HG02973 (cell line): ENCODE measurements around the gene KIRREL3.
A peak's percentile ranks its signal among the peaks of the same experiment; 100 is the strongest.

Experiments used
- ATAC-seq: cut with Tn5 transposase; IDR thresholded peaks from one replicate; pipeline ENCODE4 v1.9.1; 2021; ENCODE audit warnings: moderate library complexity; ENCODE audit not compliant: unreplicated experiment

The KIRREL3 gene

GRCh38 chr11:126433244-126433846, 567.2 kb downstream of the KIRREL3 start:
- no peak for ATAC-seq

- ATAC-seq: no peak
Measured at GRCh38 chr11:126432525-126432924, 568.0 kb downstream of the KIRREL3 start.

GRCh38 chr11:126432065-126432461, 568.5 kb downstream of the KIRREL3 start:
- no peak for ATAC-seq

GRCh38 chr11:126431401-126432064, 569.0 kb downstream of the KIRREL3 start:
- no peak for ATAC-seq

GRCh38 chr11:126430581-126431335, 569.8 kb downstream of the KIRREL3 start:
- no peak for ATAC-seq

GRCh38 chr11:126426820-126427749, 573.5 kb downstream of the KIRREL3 start:
- no peak for ATAC-seq

GRCh38 chr11:126426106-126426505, 574.5 kb downstream of the KIRREL3 start:
- ATAC-seq: no peak

- no peak for ATAC-seq
Measured at GRCh38 chr11:126424471-126425039, 576.0 kb downstream of the KIRREL3 start.

- no peak for ATAC-seq
Measured at GRCh38 chr11:126423743-126424142, 576.8 kb downstream of the KIRREL3 start.

- no peak for ATAC-seq
Measured at GRCh38 chr11:126423154-126423553, 577.4 kb downstream of the KIRREL3 start.

- ATAC-seq: no peak
Measured at GRCh38 chr11:126422446-126422845, 578.1 kb downstream of the KIRREL3 start.

- ATAC-seq: no peak
Measured at GRCh38 chr11:126421271-126421671, 579.3 kb downstream of the KIRREL3 start.

- no peak for ATAC-seq
Measured at GRCh38 chr11:126420698-126421256, 579.8 kb downstream of the KIRREL3 start.

- ATAC-seq: peak; percentile 59
Measured at GRCh38 chr11:126419801-126420697, 580.5 kb downstream of the KIRREL3 start.

GRCh38 chr11:126418887-126419286, 581.7 kb downstream of the KIRREL3 start:
- no peak for ATAC-seq

- no peak for ATAC-seq
Measured at GRCh38 chr11:126417091-126417862, 583.3 kb downstream of the KIRREL3 start.

- ATAC-seq: peak; percentile 91
Measured at GRCh38 chr11:126416542-126417090, 584.0 kb downstream of the KIRREL3 start.
